ENCODE measurements around the gene FADS6.

Gene FADS6

DNA sequence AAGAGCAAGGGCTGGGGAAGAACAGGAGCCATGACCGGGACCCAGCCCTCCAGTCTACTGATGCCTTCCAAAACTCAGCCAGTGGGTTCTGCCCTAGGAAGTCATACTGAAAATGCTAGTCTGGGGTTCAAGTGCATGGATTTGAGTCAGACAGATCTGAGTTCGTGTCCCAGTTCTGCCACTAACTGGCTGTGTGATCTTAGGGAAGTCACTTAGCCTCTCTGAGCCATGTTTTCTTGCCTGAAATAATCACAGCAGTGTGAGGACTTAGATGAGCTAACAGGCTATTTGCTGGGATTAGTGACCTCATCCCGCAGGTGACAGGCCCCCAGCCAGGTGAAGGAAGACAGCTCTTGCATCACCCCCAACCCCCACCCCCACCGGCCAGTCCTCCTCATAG, 38.1 kb downstream of the FADS6 start:
- DNase-seq (ENCODE audit: low read depth in 1 of 2, low spot score in 1 of 2), result no peak

DNA sequence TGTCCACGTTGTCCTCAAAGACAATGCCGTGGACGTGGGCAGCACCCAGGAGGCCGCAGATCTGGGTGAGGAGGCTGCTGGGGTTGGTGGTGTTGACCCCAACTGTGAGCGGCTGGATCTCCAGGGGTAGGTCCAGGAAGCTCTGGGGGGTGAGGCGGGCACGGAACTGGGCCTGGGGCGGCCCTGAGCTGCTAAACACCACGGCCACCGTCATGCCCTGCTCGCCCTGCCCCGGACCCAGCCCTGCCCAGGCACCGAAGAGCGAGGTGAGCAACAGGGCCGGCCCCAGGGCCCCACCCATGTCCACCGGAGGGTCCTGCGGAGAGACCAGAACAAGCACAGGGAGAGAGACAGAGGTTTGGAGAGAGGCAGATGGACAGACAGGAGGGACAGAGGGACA, 38.6 kb downstream of the FADS6 start:
- no peak for DNase-seq (ENCODE audit: low read depth in 1 of 2, low spot score in 1 of 2)

DNA sequence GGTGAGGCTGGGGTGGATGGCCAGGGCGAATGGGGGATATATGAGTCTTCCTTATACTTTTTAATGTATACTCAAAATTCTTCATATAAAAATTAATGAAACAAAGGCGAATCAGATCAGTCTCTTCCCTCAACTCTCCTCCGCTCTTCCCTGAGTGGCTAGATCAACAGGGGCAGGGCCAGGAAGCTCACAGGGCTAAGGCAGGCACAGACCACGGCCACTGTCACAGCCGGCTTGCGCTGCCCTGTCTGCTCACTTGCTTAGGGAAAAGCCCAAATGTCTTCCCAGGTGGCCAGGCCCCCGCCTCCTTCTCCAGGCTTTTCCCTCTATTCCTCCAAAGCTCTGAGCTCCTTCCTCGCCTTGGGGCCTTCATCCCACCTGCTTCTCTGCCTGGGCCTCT, 39.8 kb downstream of the FADS6 start:
- DNase-seq (ENCODE audit: low read depth in 1 of 2, low spot score in 1 of 2), result no peak

DNA sequence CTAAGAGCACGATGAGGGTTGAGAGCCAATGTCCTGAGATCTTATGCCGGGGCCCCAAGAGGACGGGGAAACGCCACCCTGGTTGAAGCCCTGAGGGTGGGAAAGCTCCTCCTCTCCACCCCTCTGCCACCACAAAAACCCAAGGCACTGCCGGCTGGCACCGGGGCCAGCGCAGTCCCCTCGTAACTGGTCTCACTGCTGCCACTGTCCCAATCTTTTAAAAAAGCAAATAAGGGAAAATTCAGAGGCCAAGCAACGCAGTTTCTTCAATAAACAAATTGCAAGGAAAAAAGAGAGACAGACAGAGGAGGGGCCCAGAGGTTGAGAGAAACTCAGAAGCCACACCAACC, 40.4 kb downstream of the FADS6 start:
- DNase-seq (ENCODE audit: low read depth in 1 of 2, low spot score in 1 of 2), result no peak

- DNase-seq (ENCODE audit: low read depth in 1 of 2, low spot score in 1 of 2), result peak; percentile 31 to 53
Observed at GRCh38 chr17:74852237-74853047, 41.0 kb downstream of the FADS6 start.

GRCh38 chr17:74851612-74852236, 41.7 kb downstream of the FADS6 start:
- DNase-seq (ENCODE audit: low read depth in 1 of 2, low spot score in 1 of 2), result no peak

DNA sequence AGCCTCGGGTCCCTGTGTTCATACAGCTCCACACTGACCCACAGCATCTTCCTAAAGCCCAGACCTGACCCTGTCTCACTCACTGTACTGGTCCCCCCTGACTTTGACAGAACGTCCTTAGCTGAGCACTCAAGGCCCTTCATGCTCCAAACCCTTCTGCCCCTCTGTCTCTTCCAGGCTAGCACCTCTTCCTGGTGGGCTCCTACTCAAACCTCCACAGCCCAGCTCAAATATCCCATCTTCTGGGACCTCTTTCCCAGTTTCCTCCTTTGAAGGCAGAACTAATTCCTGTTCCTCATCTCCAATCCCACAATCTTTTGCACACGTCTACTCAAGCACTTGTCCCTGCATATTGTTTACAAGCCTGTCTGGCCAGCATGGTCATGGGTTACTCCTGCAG, 42.5 kb downstream of the FADS6 start:
- no peak for DNase-seq (ENCODE audit: low read depth in 1 of 2, low spot score in 1 of 2)

DNA sequence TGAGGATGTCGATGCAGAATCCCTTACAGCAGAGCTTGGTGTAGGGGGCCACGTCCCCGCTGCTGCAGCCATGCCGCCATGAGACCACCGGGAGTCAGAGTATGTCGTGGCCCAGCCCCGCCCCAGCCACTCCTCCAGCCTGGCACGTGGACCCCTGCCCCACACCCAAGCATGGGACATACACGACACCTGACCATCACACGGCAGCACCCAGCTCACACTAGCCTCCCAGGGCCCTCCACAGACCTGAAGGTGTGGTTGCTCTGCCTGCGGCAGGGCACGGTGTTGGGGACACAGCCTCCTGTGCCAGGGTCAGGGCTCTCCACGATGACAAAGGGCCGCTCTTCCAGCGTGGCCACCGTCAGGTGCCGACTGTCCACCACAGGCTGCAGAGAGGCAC, 43.1 kb downstream of the FADS6 start:
- no peak for DNase-seq (ENCODE audit: low read depth in 1 of 2, low spot score in 1 of 2)

GRCh38 chr17:74848656-74849399, 44.6 kb downstream of the FADS6 start:
- no peak for DNase-seq (ENCODE audit: low read depth in 1 of 2, low spot score in 1 of 2)

DNA sequence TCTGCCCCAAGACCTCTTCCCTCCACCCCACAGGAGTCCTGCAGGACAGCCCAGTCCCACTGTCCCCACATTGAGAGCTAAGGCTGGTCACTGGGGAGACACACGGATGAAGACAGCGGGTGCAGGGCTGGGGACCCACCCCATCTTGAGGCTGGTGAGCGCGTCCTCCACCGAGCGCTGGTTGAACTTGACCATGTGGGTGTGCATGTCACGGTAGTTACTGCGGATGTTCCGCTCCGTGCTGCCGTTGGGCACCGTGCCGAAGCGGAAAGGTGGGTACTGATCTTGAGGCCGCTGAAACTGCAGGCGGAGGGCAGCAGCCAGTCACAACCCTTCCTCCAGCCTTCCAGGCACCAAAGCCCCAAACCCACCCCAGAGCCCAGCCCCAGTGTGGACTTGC, 46.8 kb downstream of the FADS6 start:
- DNase-seq (ENCODE audit: low read depth in 1 of 2, low spot score in 1 of 2), result no peak

DNA sequence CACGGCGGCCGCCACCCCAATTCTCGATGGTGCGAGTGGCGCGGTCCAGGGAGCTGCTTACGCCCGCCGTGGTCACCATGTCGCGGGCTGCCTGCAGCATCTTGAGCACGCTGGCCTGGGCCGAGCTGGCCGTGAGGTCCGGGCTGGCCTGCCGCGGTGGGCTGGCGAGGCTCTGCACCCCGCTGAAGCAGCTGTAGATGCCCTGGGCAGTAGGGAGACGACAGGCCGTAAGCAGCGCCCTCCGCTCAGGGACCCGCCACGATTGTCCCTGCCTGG, 50.1 kb downstream of the FADS6 start:
- no peak for DNase-seq (ENCODE audit: low read depth in 1 of 2, low spot score in 1 of 2)

- no peak for DNase-seq (ENCODE audit: low read depth in 1 of 2, low spot score in 1 of 2)
Observed at GRCh38 chr17:74842599-74843351, 50.7 kb downstream of the FADS6 start.

DNA sequence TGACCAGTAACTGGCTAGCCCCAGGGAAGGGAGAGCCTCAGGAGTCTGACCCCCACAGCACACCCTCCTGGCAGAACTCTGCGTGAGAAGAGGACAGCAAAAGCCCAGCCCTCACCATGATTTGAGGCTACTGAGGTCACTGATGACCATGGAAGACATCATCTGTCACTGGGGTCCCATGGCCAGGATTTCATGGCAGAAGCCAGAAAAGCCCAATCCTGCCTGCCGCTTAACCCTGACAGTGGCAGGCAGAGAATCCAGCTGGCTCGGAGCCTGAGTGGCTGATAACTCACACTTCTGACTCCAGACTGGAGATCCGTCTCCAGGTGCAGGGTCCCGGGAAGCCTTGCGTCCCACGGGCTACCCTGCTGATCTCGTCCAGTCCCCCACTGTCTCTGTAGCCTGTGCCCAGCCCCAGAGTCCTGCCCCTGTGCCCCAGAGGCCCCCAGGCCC, 51.3 kb downstream of the FADS6 start:
- no peak for DNase-seq (ENCODE audit: low read depth in 1 of 2, low spot score in 1 of 2)

GRCh38 chr17:74840989-74841666, 52.3 kb downstream of the FADS6 start:
- no peak for DNase-seq (ENCODE audit: low read depth in 1 of 2, low spot score in 1 of 2)

DNA sequence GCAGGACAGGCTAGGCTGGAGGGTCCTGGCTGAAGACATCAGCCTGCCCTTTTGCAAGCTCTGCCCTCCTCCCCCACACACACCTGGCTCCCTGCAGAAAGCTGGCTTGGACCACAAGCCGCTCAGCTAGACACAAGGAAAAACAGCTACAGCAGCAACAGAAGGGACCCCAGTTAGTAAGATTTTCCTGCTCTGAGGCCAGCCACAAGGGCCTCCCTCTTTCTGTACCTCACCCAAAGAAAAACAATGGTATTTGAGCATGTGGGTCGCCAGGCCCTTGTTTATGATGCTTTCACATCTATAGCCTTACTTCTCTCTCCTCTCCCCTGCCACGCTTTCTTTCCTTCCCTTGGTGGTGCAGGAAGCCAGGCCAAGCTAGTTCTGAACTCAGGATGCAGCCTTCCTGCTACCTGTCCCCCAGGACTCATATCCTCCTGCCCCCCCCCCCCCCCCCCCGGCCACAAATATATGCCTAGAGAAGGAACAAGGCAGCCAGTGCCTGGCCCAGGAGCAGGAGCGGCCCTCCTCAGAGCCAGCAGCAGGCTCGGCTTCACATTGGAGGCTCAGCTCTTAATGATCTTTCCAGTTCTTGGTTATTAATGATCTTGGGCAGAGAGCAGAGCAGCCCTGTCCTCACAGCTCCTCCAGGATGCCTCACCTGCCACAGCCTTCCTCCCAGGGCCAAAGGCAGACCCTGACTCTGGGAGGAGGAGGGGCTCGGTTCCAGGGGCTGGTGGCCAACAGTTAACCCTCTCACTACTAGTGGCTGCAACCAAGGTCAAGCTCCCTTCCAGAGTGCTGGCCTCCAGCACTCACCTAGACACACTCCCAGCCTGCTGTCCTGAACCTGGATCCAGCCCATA, 53.2 kb downstream of the FADS6 start:
- no peak for DNase-seq (ENCODE audit: low read depth in 1 of 2, low spot score in 1 of 2)

- no peak for DNase-seq (ENCODE audit: low read depth in 1 of 2, low spot score in 1 of 2)
Observed at GRCh38 chr17:74838274-74838673, 55.2 kb downstream of the FADS6 start.

DNA sequence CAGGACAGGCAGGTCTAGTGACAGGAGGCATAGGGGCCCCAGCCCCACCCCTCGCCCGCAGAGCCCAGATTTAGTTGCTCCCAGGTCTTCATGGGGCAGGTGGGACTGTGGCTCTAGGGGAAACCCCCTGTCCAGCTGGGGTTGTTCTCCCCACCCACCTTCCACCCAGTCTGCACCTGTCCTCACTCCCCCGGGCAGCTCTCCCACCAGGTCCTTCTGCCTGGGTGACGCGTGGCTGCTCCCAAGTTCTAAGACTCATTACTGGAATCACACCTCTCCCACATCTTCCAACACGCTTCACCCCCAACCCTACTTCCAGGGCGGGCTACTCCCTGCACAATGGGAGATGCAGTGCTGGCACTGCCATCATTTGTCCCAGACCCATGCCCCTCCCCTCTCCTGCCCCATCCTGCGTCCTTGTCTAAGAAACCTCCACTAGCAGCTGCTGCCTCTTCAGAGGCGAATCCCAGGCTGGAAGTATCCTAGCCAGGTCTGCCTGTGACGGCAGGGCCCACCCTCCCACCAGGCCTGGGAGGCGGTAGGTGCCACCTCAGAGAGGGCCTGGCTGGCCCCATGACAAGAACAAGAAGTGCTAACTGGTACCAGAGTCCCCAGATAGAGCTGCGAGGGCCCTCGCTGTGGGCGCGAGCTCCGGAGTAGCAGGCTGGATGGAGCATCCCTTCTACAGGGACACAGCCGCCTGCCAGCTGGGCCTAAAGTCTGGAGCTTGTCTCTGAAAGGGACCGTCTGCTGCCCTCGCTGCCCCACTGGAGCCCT, 56.6 kb downstream of the FADS6 start:
- DNase-seq (ENCODE audit: low read depth in 1 of 2, low spot score in 1 of 2), result no peak

GRCh38 chr17:74836191-74836590, 57.2 kb downstream of the FADS6 start:
- no peak for DNase-seq (ENCODE audit: low read depth in 1 of 2, low spot score in 1 of 2)

Data from stimulated activated CD4-positive, alpha-beta T cell treated with anti-CD3 and anti-CD28 coated beads, Interleukin-15, amount 100 ng/mL, for 1 hour (primary cell).